GM06990 (cell line): ENCODE results near the gene TMEM252.

Experiments used
- DNase-seq: peaks from one replicate; pipeline ENCODE4 v3.0.0-alpha.2; 2011; ENCODE audit not compliant: insufficient read length; ENCODE audit errors: extremely low read depth
- H3K27me3 ChIP-seq: replicated peaks from 2 replicates; pipeline ENCODE4 v1.6.0; 2011; ENCODE audit warnings: low read length; ENCODE audit not compliant: control insufficient read depth, insufficient read depth
- H3K36me3 ChIP-seq: 2 replicates; pipeline ENCODE4 v1.5.1; 2011; ENCODE audit warnings: low read length; ENCODE audit not compliant: control insufficient read depth, insufficient read depth
- H3K4me3 ChIP-seq: replicated peaks from 2 replicates; pipeline ENCODE4 v1.5.1; 2011; ENCODE audit warnings: low read depth, mild to moderate bottlenecking, control low read depth, low read length
- CTCF ChIP-seq: IDR thresholded peaks from 2 replicates; pipeline ENCODE4 v1.5.1; 2011; ENCODE audit warnings: low read length, control low read depth, mild to moderate bottlenecking, inconsistent platforms; ENCODE audit not compliant: insufficient read depth, poor library complexity, severe bottlenecking

TMEM252 gene

DNA sequence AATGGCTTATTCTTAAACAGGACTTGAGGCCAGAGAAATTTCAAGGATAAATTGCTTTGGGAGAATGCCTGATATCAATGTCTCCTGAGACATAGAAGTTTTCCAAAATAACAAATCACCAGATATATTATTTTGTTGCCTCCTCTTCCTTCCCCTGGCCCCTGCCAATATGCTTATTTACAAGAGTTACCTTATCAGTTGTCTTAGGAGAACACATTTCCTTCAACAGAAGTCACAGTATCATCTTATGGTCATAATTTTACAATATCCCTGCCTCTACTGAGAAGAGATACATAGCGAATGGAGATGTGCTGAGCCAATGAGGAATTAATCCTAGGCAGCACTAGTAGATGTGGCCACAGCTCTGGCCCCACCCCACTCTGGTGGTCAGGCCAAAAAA lies 43.1 kb downstream of the TMEM252 start:
- DNase-seq: no peak
- H3K36me3 ChIP-seq: no peaks in the 10 kb centered on the region
- no peak overlapping the region for H3K4me3 ChIP-seq
- no peak for TF ChIP-seq CTCF
- H3K27me3 ChIP-seq: peaks cover 2% of the 10 kb centered on the region; the same call in 1 of the 2 replicates

DNA sequence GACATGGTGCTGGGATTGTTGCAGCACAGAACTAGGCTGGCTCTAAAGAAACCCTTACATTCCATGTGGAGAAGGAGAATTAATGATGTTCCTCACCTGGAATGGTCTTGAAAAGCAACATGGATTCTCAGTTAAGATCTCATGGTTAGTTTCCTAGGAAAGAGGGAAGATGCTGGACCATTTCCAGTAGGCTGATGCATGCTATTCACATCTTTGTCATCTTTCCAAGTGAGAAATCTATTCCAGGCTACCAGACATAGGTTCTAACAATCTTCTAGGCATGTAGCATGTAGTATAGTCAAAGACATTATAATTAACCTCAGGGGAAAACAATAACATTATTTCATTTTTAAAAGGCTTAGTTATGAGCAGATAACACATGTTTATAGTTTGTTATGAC lies 44.3 kb downstream of the TMEM252 start:
- no peak overlapping the region for H3K4me3 ChIP-seq
- no peak for TF ChIP-seq CTCF
- peaks cover 2% of the 10 kb centered on the region; the same call in 1 of the 2 replicates for H3K27me3 ChIP-seq
- DNase-seq: no peak
- H3K36me3 ChIP-seq: no peaks in the 10 kb centered on the region

DNA sequence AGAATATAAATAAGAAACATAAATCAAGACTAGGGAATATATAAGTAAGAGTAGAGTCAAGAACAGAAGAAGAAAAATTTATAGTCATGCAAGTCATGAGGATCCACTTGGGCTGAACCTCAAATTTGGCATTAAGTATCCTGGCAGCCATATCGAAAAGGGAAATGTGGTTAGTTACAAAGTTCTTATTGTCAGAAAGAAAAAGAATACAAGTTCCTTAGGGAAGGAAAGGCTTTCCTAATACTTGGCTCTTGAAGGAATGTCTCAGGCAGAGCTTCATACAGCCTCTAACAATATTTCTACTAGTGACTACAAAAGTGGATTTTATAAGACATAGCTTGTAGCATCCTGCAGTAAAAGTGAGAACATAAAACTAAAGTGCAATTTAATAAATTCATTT lies 45.4 kb downstream of the TMEM252 start:
- peaks cover 2% of the 10 kb centered on the region; the same call in 1 of the 2 replicates for H3K27me3 ChIP-seq
- no peak for DNase-seq
- no peak for TF ChIP-seq CTCF
- H3K4me3 ChIP-seq: no peak overlapping the region
- no peaks in the 10 kb centered on the region for H3K36me3 ChIP-seq

GRCh38 chr9:68493958-68494577 lies 46.6 kb downstream of the TMEM252 start:
- TF ChIP-seq CTCF: no peak
- Histone ChIP-seq H3K27me3 (peaks cover 2% of the 10 kb centered on the region; the same call in 1 of the 2 replicates), H3K4me3 (no peak overlapping the region), H3K36me3 (no peaks in the 10 kb centered on the region)
- DNase-seq: no peak

GRCh38 chr9:68493541-68493940 lies 47.1 kb downstream of the TMEM252 start:
- DNase-seq: no peak
- TF ChIP-seq CTCF: no peak
- no peaks in the 10 kb centered on the region for H3K36me3 ChIP-seq
- peaks cover 2% of the 10 kb centered on the region; the same call in 1 of the 2 replicates for H3K27me3 ChIP-seq
- H3K4me3 ChIP-seq: no peak overlapping the region

DNA sequence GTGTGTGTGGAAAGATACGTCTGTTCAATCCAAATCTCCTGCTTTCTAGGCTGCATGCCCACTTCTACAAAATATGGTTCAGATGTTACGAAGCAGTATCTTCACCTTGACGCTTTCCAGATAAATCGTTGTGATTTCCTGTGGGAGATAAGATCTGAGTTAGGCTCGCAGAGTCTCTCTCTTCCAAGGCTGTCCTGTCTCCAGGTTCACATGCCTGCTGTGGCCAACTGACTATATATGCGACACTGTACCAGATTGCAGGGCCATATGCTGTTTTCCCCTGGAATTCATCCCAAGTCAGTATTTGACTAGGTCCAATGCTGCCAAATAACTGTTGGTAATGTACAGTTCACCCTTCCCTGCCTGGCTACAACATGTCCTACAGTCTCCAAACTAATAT lies 47.9 kb downstream of the TMEM252 start:
- no peak for DNase-seq
- no peak for TF ChIP-seq CTCF

More for the DNA sequence above, 47.9 kb downstream of the TMEM252 start:
- no peak overlapping the region for H3K4me3 ChIP-seq
- H3K27me3 ChIP-seq: peaks cover 2% of the 10 kb centered on the region; the same call in 1 of the 2 replicates
- no peaks in the 10 kb centered on the region for H3K36me3 ChIP-seq
